PC-9 (cell line): ENCODE measurements around the gene FAU. TPM values are rescaled to one million over a fixed set of nuclear protein-coding genes. Genes with fewer than 3 reads are reported as not detected.

Experiments used
- BruUV-seq: library from RNA; stranded (reverse); fragments of 400-500 nt; replicated peaks from 2 replicates; lab custom pipeline; 2021; lab: Mats Ljungman, UMichigan
- CTCF ChIA-PET: fragments of 300-600 bp; sonication (Branson Sonifier 250); formaldehyde crosslinking; loops from one replicate; lab custom pipeline; 2022; ENCODE audit warnings: antibody characterized with exemption; lab: Charles Lee
- POLR2A ChIA-PET: fragments of 300-600 bp; sonication (Branson Sonifier 250); formaldehyde crosslinking; loops from one replicate; lab custom pipeline; 2022; ENCODE audit warnings: antibody characterized with exemption; ENCODE audit not compliant: unreplicated experiment; lab: Charles Lee
- DNase-seq, 2 experiments: peaks; one replicate each; pipeline versions ENCODE4 v3.0.0 to v3.0.0-alpha.2; 2015 to 2022; ENCODE audit warnings: mixed read lengths in 1 of 2
- H2AFZ ChIP-seq: fragments of 200-600 bp; sonication (generic); 2 replicates; pipeline ENCODE4 v1.8.1; 2017; ENCODE audit warnings: antibody characterized with exemption
- H3F3A ChIP-seq: fragments of 200-600 bp; sonication (generic); 2 replicates; pipeline ENCODE4 v1.8.1; 2017; ENCODE audit warnings: antibody characterized with exemption, mild to moderate bottlenecking, low read depth; ENCODE audit not compliant: insufficient read depth
- H3K27ac ChIP-seq: fragments of 200-600 bp; sonication (generic); 2 replicates; pipeline ENCODE4 v1.6.1; 2016; ENCODE audit warnings: mixed run types
- H3K27me3 ChIP-seq: fragments of 200-600 bp; sonication (generic); 2 replicates; pipeline ENCODE4 v1.6.1; 2016; ENCODE audit warnings: low read depth, mixed run types; ENCODE audit not compliant: insufficient read depth
- H3K36me3 ChIP-seq: fragments of 200-600 bp; sonication (generic); 2 replicates; pipeline ENCODE4 v1.6.1; 2016; ENCODE audit warnings: low read depth, mixed run types
- H3K4me1 ChIP-seq: fragments of 200-600 bp; sonication (generic); replicated peaks from 2 replicates; pipeline ENCODE4 v1.6.1; 2016; ENCODE audit warnings: mixed run types; ENCODE audit not compliant: insufficient read depth
- H3K4me2 ChIP-seq: fragments of 200-600 bp; sonication (generic); 2 replicates; pipeline ENCODE4 v1.6.1; 2017; ENCODE audit warnings: mixed run types
- H3K4me3 ChIP-seq: fragments of 200-600 bp; sonication (generic); 2 replicates; pipeline ENCODE4 v1.6.1; 2016; ENCODE audit warnings: mixed run types
- H3K79me2 ChIP-seq: fragments of 200-600 bp; sonication (generic); 2 replicates; pipeline ENCODE4 v1.6.1; 2017; ENCODE audit warnings: low read depth, mixed run types
- H3K9me2 ChIP-seq: fragments of 200-600 bp; sonication (generic); 2 replicates; pipeline ENCODE4 v1.8.1; 2017; ENCODE audit warnings: mild to moderate bottlenecking; ENCODE audit not compliant: insufficient read depth
- H3K9me3 ChIP-seq: fragments of 200-600 bp; sonication (generic); 2 replicates; pipeline ENCODE4 v1.8.1; 2016; ENCODE audit warnings: low read depth; ENCODE audit not compliant: insufficient read depth
- H4K20me1 ChIP-seq: fragments of 200-600 bp; sonication (generic); 2 replicates; pipeline ENCODE4 v1.8.1; 2017; ENCODE audit not compliant: insufficient read depth
- EZH2 ChIP-seq: fragments of 200-600 bp; sonication (generic); IDR thresholded peaks from 2 replicates; pipeline ENCODE4 v1.8.0; 2017; ENCODE audit warnings: antibody characterized with exemption, low read depth
- intact Hi-C: fragments of 100-400 bp; cut with micrococcal nuclease; formaldehyde crosslinking; loops from one replicate; pipeline ENCODE4 v1.10.0; 2022; ENCODE audit not compliant: unreplicated experiment
- total RNA-seq: library from RNA; stranded (reverse); gene quantifications from 2 replicates; pipeline ENCODE4 v1.2.3, GENCODE V29; 2021
- TF ChIP-seq, protein P1 (sequence below): fragments of 200-600 bp; sonication (generic); conservative IDR thresholded peaks from 2 replicates; pipeline ENCODE4 v1.6.1; 2017; ENCODE audit warnings: mixed run types, antibody characterized with exemption, mild to moderate bottlenecking, moderate library complexity

The FAU gene
- total RNA-seq, 1 experiment from 2014 or later, result 973 TPM

DNA sequence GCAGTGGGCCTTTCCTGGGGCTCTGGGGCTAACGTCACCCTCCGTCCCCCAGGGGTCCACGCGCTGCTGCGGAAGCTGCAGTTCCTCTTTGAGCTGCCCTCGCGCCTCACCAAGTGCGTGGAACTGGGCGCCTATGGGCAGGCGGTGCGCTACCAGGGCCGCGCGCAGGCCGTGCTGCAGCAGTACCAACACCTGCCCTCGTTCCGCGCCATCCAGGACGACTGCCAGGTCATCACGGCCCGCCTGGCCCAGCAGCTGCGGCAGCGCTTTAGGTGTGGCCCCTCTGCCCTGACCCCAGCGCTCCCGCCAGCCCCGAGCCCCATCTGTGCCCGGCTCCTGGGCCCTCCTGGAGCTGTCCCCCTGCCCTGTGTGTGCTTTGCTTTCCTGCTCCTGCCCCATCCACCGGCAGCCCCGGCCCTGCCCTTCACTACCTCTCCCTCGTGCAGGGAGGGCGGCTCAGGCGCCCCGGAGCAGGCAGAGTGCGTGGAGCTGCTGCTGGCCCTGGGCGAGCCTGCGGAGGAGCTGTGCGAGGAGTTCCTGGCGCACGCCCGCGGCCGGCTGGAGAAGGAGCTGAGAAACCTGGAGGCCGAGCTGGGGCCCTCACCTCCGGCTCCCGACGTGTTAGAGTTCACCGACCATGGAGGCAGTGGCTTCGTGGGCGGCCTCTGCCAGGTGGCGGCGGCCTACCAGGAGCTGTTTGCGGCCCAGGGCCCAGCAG, 14.0 kb downstream of the FAU start:
- no peaks in the 10 kb centered on the region; the same call in 1 of the 2 replicates for H4K20me1 ChIP-seq
- TF ChIP-seq, protein P1, sequence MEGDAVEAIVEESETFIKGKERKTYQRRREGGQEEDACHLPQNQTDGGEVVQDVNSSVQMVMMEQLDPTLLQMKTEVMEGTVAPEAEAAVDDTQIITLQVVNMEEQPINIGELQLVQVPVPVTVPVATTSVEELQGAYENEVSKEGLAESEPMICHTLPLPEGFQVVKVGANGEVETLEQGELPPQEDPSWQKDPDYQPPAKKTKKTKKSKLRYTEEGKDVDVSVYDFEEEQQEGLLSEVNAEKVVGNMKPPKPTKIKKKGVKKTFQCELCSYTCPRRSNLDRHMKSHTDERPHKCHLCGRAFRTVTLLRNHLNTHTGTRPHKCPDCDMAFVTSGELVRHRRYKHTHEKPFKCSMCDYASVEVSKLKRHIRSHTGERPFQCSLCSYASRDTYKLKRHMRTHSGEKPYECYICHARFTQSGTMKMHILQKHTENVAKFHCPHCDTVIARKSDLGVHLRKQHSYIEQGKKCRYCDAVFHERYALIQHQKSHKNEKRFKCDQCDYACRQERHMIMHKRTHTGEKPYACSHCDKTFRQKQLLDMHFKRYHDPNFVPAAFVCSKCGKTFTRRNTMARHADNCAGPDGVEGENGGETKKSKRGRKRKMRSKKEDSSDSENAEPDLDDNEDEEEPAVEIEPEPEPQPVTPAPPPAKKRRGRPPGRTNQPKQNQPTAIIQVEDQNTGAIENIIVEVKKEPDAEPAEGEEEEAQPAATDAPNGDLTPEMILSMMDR, result no peak
- no peak for TF ChIP-seq EZH2
- intact Hi-C loops, result no loop called here
- H3K79me2 ChIP-seq, result peaks cover 8% of the 10 kb centered on the region
- H3K4me3 ChIP-seq, result no peak overlapping the region
- CTCF ChIA-PET, result no interaction called here
- no TSS peak for BruUV-seq
- H3K27ac ChIP-seq, result no peak overlapping the region
- H3F3A ChIP-seq, result peaks cover 31% of the 10 kb centered on the region
- peaks cover 17% of the 10 kb centered on the region for H3K4me1 ChIP-seq
- H3K9me3 ChIP-seq, result no peaks in the 10 kb centered on the region
- H3K36me3 ChIP-seq, result no peaks in the 10 kb centered on the region
- H3K4me2 ChIP-seq, result no peak overlapping the region
- no peak for DNase-seq
- POLR2A ChIA-PET, result interaction anchor here (0.6 kb wide), 1 partner anchor 98 kb away, joined by 4 read pairs; no protein-coding TSS in a partner anchor
- H3K9me2 ChIP-seq, result no peaks in the 10 kb centered on the region
- no peaks in the 10 kb centered on the region for H3K27me3 ChIP-seq
- no peak overlapping the region for H2AFZ ChIP-seq

DNA sequence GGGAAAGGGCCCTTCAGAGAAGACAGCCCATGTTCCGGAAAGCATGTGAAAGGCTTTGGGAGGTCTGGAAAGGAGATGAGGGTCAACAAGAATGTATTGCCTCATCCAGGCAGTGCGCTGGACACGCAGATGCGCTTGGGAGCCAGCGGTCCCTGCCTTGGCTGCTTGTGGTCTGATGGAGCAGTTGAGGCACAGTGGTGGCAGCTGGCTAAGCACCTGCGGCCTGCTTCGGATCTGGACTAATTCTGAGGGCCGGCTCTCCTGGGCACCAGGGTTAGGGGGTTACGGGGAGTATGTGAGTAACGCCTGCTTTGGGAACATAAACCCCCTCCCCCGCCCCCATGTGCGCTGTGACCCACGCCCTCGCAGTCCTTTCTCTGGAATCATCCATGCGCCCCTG, 14.9 kb downstream of the FAU start:
- intact Hi-C loops, result no loop called here
- POLR2A ChIA-PET, result no interaction called here

DNA sequence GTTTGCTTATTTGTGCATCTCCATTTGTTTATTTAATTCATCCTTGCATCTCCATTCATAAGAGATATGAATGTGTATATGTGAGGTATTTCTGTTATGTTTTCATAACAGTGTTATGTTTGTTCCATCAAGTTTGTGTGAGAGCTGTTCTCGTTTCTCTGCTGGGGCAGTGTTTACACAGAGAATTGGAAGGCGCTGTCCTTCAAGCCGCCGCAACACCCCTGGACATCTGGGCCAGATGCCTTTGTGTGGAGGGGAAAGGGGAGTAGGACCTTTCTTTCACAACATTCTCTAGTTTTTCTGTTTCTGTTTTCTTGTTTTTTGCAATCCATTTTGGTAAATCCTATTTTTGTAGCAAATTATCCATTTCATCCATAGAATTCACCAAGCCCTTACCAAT, 17.3 kb downstream of the FAU start:
- intact Hi-C loops, result no loop called here
- no peak for TF ChIP-seq EZH2
- TF ChIP-seq, protein P1, result no peak
- CTCF ChIA-PET, result no interaction called here
- BruUV-seq, result no TSS peak
- H3K4me1 ChIP-seq, result peaks cover 14% of the 10 kb centered on the region
- H3F3A ChIP-seq, result peaks cover 36% of the 10 kb centered on the region
- no peak overlapping the region for H3K27ac ChIP-seq
- no peaks in the 10 kb centered on the region for H3K9me3 ChIP-seq
- H4K20me1 ChIP-seq, result no peaks in the 10 kb centered on the region; the same call in 1 of the 2 replicates
- H3K4me3 ChIP-seq, result no peak overlapping the region
- no peak overlapping the region for H3K4me2 ChIP-seq
- H3K79me2 ChIP-seq, result peaks cover 17% of the 10 kb centered on the region
- H2AFZ ChIP-seq, result no peak overlapping the region
- no peaks in the 10 kb centered on the region for H3K36me3 ChIP-seq
- POLR2A ChIA-PET, result no interaction called here
- no peaks in the 10 kb centered on the region for H3K9me2 ChIP-seq
- DNase-seq, result no peak
- no peaks in the 10 kb centered on the region for H3K27me3 ChIP-seq

More for the DNA sequence above, 14.9 kb downstream of the FAU start:
- CTCF ChIA-PET, result no interaction called here
- Histone ChIP-seq H3K36me3 (no peaks in the 10 kb centered on the region), H3K4me1 (peaks cover 15% of the 10 kb centered on the region), H3K79me2 (peaks cover 16% of the 10 kb centered on the region), H4K20me1 (no peaks in the 10 kb centered on the region; the same call in 1 of the 2 replicates), H2AFZ (no peak overlapping the region), H3K27me3 (no peaks in the 10 kb centered on the region), H3K9me2 (no peaks in the 10 kb centered on the region), H3F3A (peaks cover 36% of the 10 kb centered on the region), H3K9me3 (no peaks in the 10 kb centered on the region), H3K4me3 (no peak overlapping the region), H3K4me2 (no peak overlapping the region), H3K27ac (no peak overlapping the region)
- no peak for TF ChIP-seq EZH2
- TF ChIP-seq, protein P1, result no peak
- no peak for DNase-seq
- BruUV-seq, result no TSS peak
